ENCODE results near the gene CRLF2. TPM values are rescaled to one million over a fixed set of nuclear protein-coding genes. Genes with fewer than 3 reads are reported as not detected.
"Not testable (repeated sequence)": the region's sequence is repeated elsewhere in the genome, so short reads cannot be mapped to it uniquely, and the experiment has no call there.

The CRLF2 gene
- total RNA-seq, 1 experiment from 2014 or later, result 0.76 TPM

DNA sequence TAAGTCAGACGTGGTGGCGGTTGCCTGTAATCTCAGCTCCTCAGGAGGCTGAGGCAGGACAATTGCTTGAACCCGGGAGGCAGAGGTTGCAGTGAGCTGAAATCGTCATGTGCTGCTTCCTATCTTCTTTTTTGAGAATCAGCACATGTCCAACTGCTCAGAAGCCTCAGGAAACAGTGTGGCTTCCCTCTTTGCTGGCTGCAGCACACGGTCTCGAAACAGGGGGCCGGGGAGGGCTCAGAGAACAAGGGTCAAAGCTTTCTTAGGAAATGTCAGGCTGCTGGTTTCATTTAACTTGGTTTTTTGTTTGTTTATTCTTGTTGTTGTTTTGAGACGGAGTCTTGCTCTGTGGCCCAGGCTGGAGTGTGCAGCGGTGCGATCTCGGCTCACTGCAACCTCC, 31.3 kb downstream of the CRLF2 start:
- Histone ChIP-seq H3K36me3 (ENCODE audit: low read depth) (no peaks in the 10 kb centered on the region), H3K27ac (no peak overlapping the region), H3K9me2 (ENCODE audit: insufficient read depth) (no peaks in the 10 kb centered on the region), H3F3A (ENCODE audit: insufficient read depth, low read depth) (peaks cover 12% of the 10 kb centered on the region; the same call in 1 of the 2 replicates), H2AFZ (no peak overlapping the region), H4K20me1 (ENCODE audit: insufficient read depth) (no peaks in the 10 kb centered on the region), H3K9me3 (ENCODE audit: insufficient read depth, low read depth) (no peaks in the 10 kb centered on the region), H3K4me1 (replicated peaks; ENCODE audit: insufficient read depth) (no peaks in the 10 kb centered on the region), H3K79me2 (ENCODE audit: low read depth) (no peaks in the 10 kb centered on the region), H3K4me2 (no peak overlapping the region), H3K27me3 (ENCODE audit: insufficient read depth, low read depth) (no peaks in the 10 kb centered on the region), H3K4me3 (no peak overlapping the region)
- ChIA-PET CTCF (no interaction called here), POLR2A (ENCODE audit: unreplicated experiment) (no interaction called here)
- intact Hi-C loops (cut with micrococcal nuclease; ENCODE audit: unreplicated experiment), result no loop called here
- DNase-seq, result no peak
- TF ChIP-seq EZH2 (IDR thresholded peaks at IDR 0.05; ENCODE audit: low read depth), result no peak
- no peak for TF ChIP-seq CTCF (conservative IDR thresholded peaks at IDR 0.05)
- BruUV-seq (replicated peaks), result no TSS peak

- no peak overlapping the region for H3K4me2 ChIP-seq
- CTCF ChIA-PET, result no interaction called here
Observed at GRCh38 chrX:1178580-1179057, 33.8 kb downstream of the CRLF2 start.

GRCh38 chrX:1176531-1177320, 35.7 kb downstream of the CRLF2 start:
- H3K4me3 ChIP-seq; H3K27ac ChIP-seq; H3K9me3 ChIP-seq (ENCODE audit: insufficient read depth, low read depth); POLR2A ChIA-PET (ENCODE audit: unreplicated experiment); H3K4me1 ChIP-seq (replicated peaks; ENCODE audit: insufficient read depth); H3K79me2 ChIP-seq (ENCODE audit: low read depth); BruUV-seq (replicated peaks); CTCF ChIA-PET; H4K20me1 ChIP-seq (ENCODE audit: insufficient read depth); H3K4me2 ChIP-seq; H3K9me2 ChIP-seq (ENCODE audit: insufficient read depth); H2AFZ ChIP-seq; DNase-seq; intact Hi-C loops (cut with micrococcal nuclease; ENCODE audit: unreplicated experiment); H3K36me3 ChIP-seq (ENCODE audit: low read depth); H3K27me3 ChIP-seq (ENCODE audit: insufficient read depth, low read depth): not testable (repeated sequence)
- peaks cover 17% of the 10 kb centered on the region; the same call in 1 of the 2 replicates for H3F3A ChIP-seq (ENCODE audit: insufficient read depth, low read depth)

More at GRCh38 chrX:1178580-1179057, 33.8 kb downstream of the CRLF2 start:
- H3F3A ChIP-seq (ENCODE audit: insufficient read depth, low read depth), result peaks cover 17% of the 10 kb centered on the region; the same call in 1 of the 2 replicates
- no peaks in the 10 kb centered on the region for H3K9me2 ChIP-seq (ENCODE audit: insufficient read depth)
- no peaks in the 10 kb centered on the region for H3K27me3 ChIP-seq (ENCODE audit: insufficient read depth, low read depth)
- no TSS peak for BruUV-seq (replicated peaks)
- intact Hi-C loops (cut with micrococcal nuclease; ENCODE audit: unreplicated experiment), result no loop called here
- POLR2A ChIA-PET (ENCODE audit: unreplicated experiment), result no interaction called here
- no peak overlapping the region for H2AFZ ChIP-seq
- H4K20me1 ChIP-seq (ENCODE audit: insufficient read depth), result no peaks in the 10 kb centered on the region
- DNase-seq, result no peak
- no peak for TF ChIP-seq EZH2 (IDR thresholded peaks at IDR 0.05; ENCODE audit: low read depth)
- TF ChIP-seq CTCF (conservative IDR thresholded peaks at IDR 0.05), result no peak
- H3K27ac ChIP-seq, result no peak overlapping the region
- H3K4me3 ChIP-seq, result no peak overlapping the region
- no peaks in the 10 kb centered on the region for H3K9me3 ChIP-seq (ENCODE audit: insufficient read depth, low read depth)
- H3K4me1 ChIP-seq (replicated peaks; ENCODE audit: insufficient read depth), result no peaks in the 10 kb centered on the region
- H3K79me2 ChIP-seq (ENCODE audit: low read depth), result no peaks in the 10 kb centered on the region
- no peaks in the 10 kb centered on the region for H3K36me3 ChIP-seq (ENCODE audit: low read depth)

DNA sequence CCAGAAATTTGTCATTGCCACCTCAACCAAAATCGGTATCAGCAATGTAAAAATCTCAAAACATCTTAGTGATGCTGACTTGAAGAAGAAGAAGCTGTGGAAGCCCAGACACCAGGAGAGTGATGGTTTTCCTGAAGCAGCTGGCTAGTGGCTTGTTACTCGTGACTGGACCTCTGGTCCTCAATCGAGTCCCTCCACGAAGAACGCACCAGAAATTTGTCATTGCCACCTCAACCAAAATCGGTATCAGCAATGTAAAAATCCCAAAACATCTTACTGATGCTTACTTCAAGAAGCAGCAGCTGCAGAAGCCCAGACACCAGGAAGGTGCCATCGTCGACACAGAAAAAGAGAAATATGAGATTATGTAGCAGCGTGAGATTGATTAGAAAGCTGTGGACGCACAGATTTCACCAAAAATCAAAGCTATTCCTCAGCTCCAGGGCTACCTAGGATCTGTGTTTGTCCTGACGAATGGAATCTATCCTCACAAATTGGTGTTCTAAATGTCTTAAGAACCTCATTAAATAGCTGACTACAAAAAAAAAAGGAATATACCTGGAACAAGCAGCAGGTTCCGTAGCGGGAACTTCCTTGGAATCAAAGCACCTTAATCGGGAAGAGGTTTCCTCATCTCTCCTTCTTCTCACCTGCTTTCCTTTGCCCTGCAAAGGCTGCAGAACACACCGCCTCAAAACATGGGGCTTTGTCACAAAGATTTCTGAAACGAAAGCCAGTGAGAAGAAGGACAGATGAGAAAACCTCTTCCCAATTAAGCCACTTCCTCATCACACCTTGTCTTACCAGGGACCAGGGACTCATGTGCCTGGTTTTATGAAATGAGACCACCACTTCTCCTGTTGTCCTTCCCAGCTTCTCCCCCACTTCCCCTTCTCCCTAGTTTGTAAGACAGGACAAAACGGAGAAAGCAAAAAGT, 37.6 kb downstream of the CRLF2 start:
- H2AFZ ChIP-seq; H3K9me3 ChIP-seq (ENCODE audit: insufficient read depth, low read depth); H3K9me2 ChIP-seq (ENCODE audit: insufficient read depth); H3K27me3 ChIP-seq (ENCODE audit: insufficient read depth, low read depth); H3K36me3 ChIP-seq (ENCODE audit: low read depth); intact Hi-C loops (cut with micrococcal nuclease; ENCODE audit: unreplicated experiment); DNase-seq; BruUV-seq (replicated peaks); H3K4me2 ChIP-seq; POLR2A ChIA-PET (ENCODE audit: unreplicated experiment); H3K79me2 ChIP-seq (ENCODE audit: low read depth); H3K27ac ChIP-seq; CTCF ChIA-PET; H3K4me1 ChIP-seq (replicated peaks; ENCODE audit: insufficient read depth); H3K4me3 ChIP-seq; H4K20me1 ChIP-seq (ENCODE audit: insufficient read depth): not testable (repeated sequence)
- H3F3A ChIP-seq (ENCODE audit: insufficient read depth, low read depth), result peaks cover 17% of the 10 kb centered on the region; the same call in 1 of the 2 replicates

DNA sequence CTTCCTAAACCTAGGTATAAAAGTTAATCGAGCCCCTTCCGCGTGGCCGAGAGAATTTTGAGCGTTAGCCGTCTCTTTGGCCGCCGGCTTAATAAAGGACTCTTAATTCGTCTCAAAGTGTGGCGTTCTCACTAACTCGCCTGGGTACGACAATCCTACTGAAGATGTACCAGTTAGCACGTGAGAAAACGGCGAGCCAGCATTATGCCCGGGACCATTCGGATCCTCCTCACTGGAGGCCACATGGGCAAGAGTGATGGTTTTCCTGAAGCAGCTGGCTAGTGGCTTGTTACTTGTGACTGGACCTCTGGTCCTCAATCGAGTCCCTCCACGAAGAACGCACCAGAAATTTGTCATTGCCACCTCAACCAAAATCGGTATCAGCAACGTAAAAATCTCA, 39.0 kb downstream of the CRLF2 start:
- H3K4me1 ChIP-seq (replicated peaks; ENCODE audit: insufficient read depth); H3K27me3 ChIP-seq (ENCODE audit: insufficient read depth, low read depth); H3K4me2 ChIP-seq; H4K20me1 ChIP-seq (ENCODE audit: insufficient read depth); H3K9me2 ChIP-seq (ENCODE audit: insufficient read depth); H3K36me3 ChIP-seq (ENCODE audit: low read depth); POLR2A ChIA-PET (ENCODE audit: unreplicated experiment); H3K9me3 ChIP-seq (ENCODE audit: insufficient read depth, low read depth); H3K4me3 ChIP-seq; BruUV-seq (replicated peaks); H3K27ac ChIP-seq; intact Hi-C loops (cut with micrococcal nuclease; ENCODE audit: unreplicated experiment); H2AFZ ChIP-seq; H3K79me2 ChIP-seq (ENCODE audit: low read depth); DNase-seq; CTCF ChIA-PET: not testable (repeated sequence)
- peaks cover 13% of the 10 kb centered on the region; the same call in 1 of the 2 replicates for H3F3A ChIP-seq (ENCODE audit: insufficient read depth, low read depth)

Data from PC-9 (cell line).